Neural progenitor cell (in vitro differentiated cells): ENCODE measurements around the gene SBF2.

Source experiments
- CTCF ChIP-seq: fragments of 200-600 bp; sonication (generic); IDR thresholded peaks from 2 replicates; pipeline ENCODE4 v1.5.1; 2017; ENCODE audit warnings: antibody characterized with exemption, mild to moderate bottlenecking
- EZH2 ChIP-seq: fragments of 200-600 bp; sonication (generic); IDR thresholded peaks from 2 replicates; pipeline ENCODE4 v1.6.1; 2017; ENCODE audit warnings: antibody characterized with exemption, mild to moderate bottlenecking, moderate library complexity
- EZH2phosphoT487 ChIP-seq: fragments of 200-600 bp; sonication (generic); IDR thresholded peaks from 2 replicates; pipeline ENCODE4 v1.6.1; 2017; ENCODE audit warnings: antibody characterized with exemption

- TF ChIP-seq CTCF (no peak), EZH2phosphoT487 (no peak), EZH2 (no peak)
Measured at GRCh38 chr11:9740202-9740883, 553.7 kb downstream of the SBF2 start.
